ENCODE data around the gene DCP1A. TPM values are rescaled to one million over a fixed set of nuclear protein-coding genes. Genes with fewer than 3 reads are reported as not detected.

DCP1A gene
- total RNA-seq, 2 donors from 2014 or later, result 17.8 to 18.8 TPM

- Histone ChIP-seq H3K27me3 (no peaks in the 10 kb centered on the region), H3K36me3 (peaks cover 7% of the 10 kb centered on the region), H3K27ac (no peak overlapping the region), H3K4me1 (peaks cover 0 to 73% of the 10 kb centered on the region in 2 donors), H3K9me3 (no peaks in the 10 kb centered on the region), H3K4me3 (no peak overlapping the region)
- no peak for DNase-seq (ENCODE audit: low spot score)
- TF ChIP-seq CTCF (IDR thresholded peaks at IDR 0.05), result no peak
Observed at GRCh38 chr3:53248161-53248560, 99.2 kb downstream of the DCP1A start.

GRCh38 chr3:53247619-53248018 lies 99.7 kb downstream of the DCP1A start:
- no peak for TF ChIP-seq CTCF (IDR thresholded peaks at IDR 0.05)
- Histone ChIP-seq H3K36me3 (peaks cover 7% of the 10 kb centered on the region), H3K9me3 (no peaks in the 10 kb centered on the region), H3K27me3 (no peaks in the 10 kb centered on the region), H3K4me3 (no peak overlapping the region), H3K27ac (no peak overlapping the region), H3K4me1 (peaks cover 0 to 73% of the 10 kb centered on the region in 2 donors)
- DNase-seq (ENCODE audit: low spot score), result no peak

- peaks cover 0 to 59% of the 10 kb centered on the region in 2 donors for H3K4me1 ChIP-seq
- peak overlapping the region; percentile 23 to 26 for H3K27ac ChIP-seq
- peaks cover 37% of the 10 kb centered on the region for H3K36me3 ChIP-seq
- no peaks in the 10 kb centered on the region for H3K9me3 ChIP-seq
- no peaks in the 10 kb centered on the region for H3K27me3 ChIP-seq
- no peak overlapping the region for H3K4me3 ChIP-seq
- DNase-seq (ENCODE audit: low spot score), result no peak
- TF ChIP-seq CTCF (IDR thresholded peaks at IDR 0.05), result no peak
Observed at GRCh38 chr3:53244271-53244670, 103.1 kb downstream of the DCP1A start.

- TF ChIP-seq CTCF (IDR thresholded peaks at IDR 0.05), result no peak
- H3K9me3 ChIP-seq, result no peaks in the 10 kb centered on the region
- H3K4me3 ChIP-seq, result no peak overlapping the region
- peaks cover 0 to 56% of the 10 kb centered on the region in 2 donors for H3K4me1 ChIP-seq
- no peak for DNase-seq (ENCODE audit: low spot score)
- peak overlapping the region; percentile 23 to 26 for H3K27ac ChIP-seq
- H3K36me3 ChIP-seq, result peaks cover 42% of the 10 kb centered on the region
- no peaks in the 10 kb centered on the region for H3K27me3 ChIP-seq
Observed at GRCh38 chr3:53243785-53244184, 103.6 kb downstream of the DCP1A start.

- DNase-seq (ENCODE audit: low spot score), result no peak
- TF ChIP-seq CTCF (IDR thresholded peaks at IDR 0.05), result no peak
- Histone ChIP-seq H3K4me1 (peaks cover 0 to 58% of the 10 kb centered on the region in 2 donors), H3K36me3 (peaks cover 46% of the 10 kb centered on the region), H3K9me3 (no peaks in the 10 kb centered on the region), H3K27ac (peak overlapping the region; percentile 35 to 58), H3K4me3 (no peak overlapping the region), H3K27me3 (no peaks in the 10 kb centered on the region)
Observed at GRCh38 chr3:53243165-53243564, 104.2 kb downstream of the DCP1A start.

GRCh38 chr3:53242642-53243041 lies 104.7 kb downstream of the DCP1A start:
- peak overlapping the region; percentile 35 to 58 for H3K27ac ChIP-seq
- peaks cover 0 to 58% of the 10 kb centered on the region in 2 donors for H3K4me1 ChIP-seq
- H3K4me3 ChIP-seq, result no peak overlapping the region
- no peak for TF ChIP-seq CTCF (IDR thresholded peaks at IDR 0.05)
- no peak for DNase-seq (ENCODE audit: low spot score)
- no peaks in the 10 kb centered on the region for H3K27me3 ChIP-seq
- no peaks in the 10 kb centered on the region for H3K9me3 ChIP-seq
- H3K36me3 ChIP-seq, result peaks cover 51% of the 10 kb centered on the region
